Measurements from ENCODE around the gene CCDC24.

- no peak for TF ChIP-seq CEBPZ (IDR thresholded peaks at IDR 0.05; ENCODE audit: low read length)
- TF ChIP-seq ESRRA (CRISPR knock-in tag; IDR thresholded peaks at IDR 0.05; ENCODE audit: low read depth): no peak
- no peak for TF ChIP-seq CTCF (CRISPR knock-in tag; IDR thresholded peaks at IDR 0.05)
Observed at GRCh38 chr1:44027320-44027719, 35.9 kb downstream of the CCDC24 start.

All from HepG2 (cell line).